ENCODE data around the gene FAM81A.
"Not testable (repeated sequence)": the region's sequence is repeated elsewhere in the genome, so short reads cannot be mapped to it uniquely, and the experiment has no call there.

The FAM81A gene

GRCh38 chr15:59485036-59485435, 47.0 kb downstream of the FAM81A start:
- no peak for DNase-seq (ENCODE audit: low read depth in 2 of 2)

- DNase-seq (ENCODE audit: low read depth in 2 of 2): not testable (repeated sequence)
These were observed 51.5 kb downstream of the FAM81A start for GRCh38 chr15:59489485-59489884.

GRCh38 chr15:59491062-59491461, 53.1 kb downstream of the FAM81A start:
- no peak for DNase-seq (ENCODE audit: low read depth in 2 of 2)

- DNase-seq (ENCODE audit: low read depth in 2 of 2): peak; percentile 29 to 40
These were observed 54.7 kb downstream of the FAM81A start for GRCh38 chr15:59492389-59493377.

- DNase-seq (ENCODE audit: low read depth in 2 of 2): no peak
These were observed 63.6 kb downstream of the FAM81A start for GRCh38 chr15:59501597-59501996.

- no peak for DNase-seq (ENCODE audit: low read depth in 2 of 2)
These were observed 77.2 kb downstream of the FAM81A start for GRCh38 chr15:59515190-59515589.

GRCh38 chr15:59516655-59517461, 78.9 kb downstream of the FAM81A start:
- DNase-seq (ENCODE audit: low read depth in 2 of 2): no peak

GRCh38 chr15:59519329-59519728, 81.3 kb downstream of the FAM81A start:
- no peak for DNase-seq (ENCODE audit: low read depth in 2 of 2)

- no peak for DNase-seq (ENCODE audit: low read depth in 2 of 2)
These were observed 83.5 kb downstream of the FAM81A start for GRCh38 chr15:59521443-59521842.

- DNase-seq (ENCODE audit: low read depth in 2 of 2): no peak
These were observed 85.0 kb downstream of the FAM81A start for GRCh38 chr15:59522988-59523461.

GRCh38 chr15:59523702-59524101, 85.7 kb downstream of the FAM81A start:
- no peak for DNase-seq (ENCODE audit: low read depth in 2 of 2)

- DNase-seq (ENCODE audit: low read depth in 2 of 2): no peak
These were observed 86.3 kb downstream of the FAM81A start for GRCh38 chr15:59524331-59524731.

- not testable (repeated sequence) for DNase-seq (ENCODE audit: low read depth in 2 of 2)
These were observed 88.5 kb downstream of the FAM81A start for GRCh38 chr15:59526466-59526865.

- no peak for DNase-seq (ENCODE audit: low read depth in 2 of 2)
These were observed 90.4 kb downstream of the FAM81A start for GRCh38 chr15:59528429-59528828.

- DNase-seq (ENCODE audit: low read depth in 2 of 2): peak; percentile 65 to 66
These were observed 91.0 kb downstream of the FAM81A start for GRCh38 chr15:59528961-59529402.

GRCh38 chr15:59531066-59531675, 93.2 kb downstream of the FAM81A start:
- DNase-seq (ENCODE audit: low read depth in 2 of 2): no peak

- peak in 1 of 2 experiments; percentile 3 for DNase-seq (ENCODE audit: low read depth in 2 of 2)
These were observed 94.9 kb downstream of the FAM81A start for GRCh38 chr15:59532770-59533379.

GRCh38 chr15:59536553-59536952, 98.6 kb downstream of the FAM81A start:
- DNase-seq (ENCODE audit: low read depth in 2 of 2): no peak

- no peak for DNase-seq (ENCODE audit: low read depth in 2 of 2)
These were observed 99.4 kb downstream of the FAM81A start for GRCh38 chr15:59537403-59537802.

- DNase-seq (ENCODE audit: low read depth in 2 of 2): no peak
These were observed 100.5 kb downstream of the FAM81A start for GRCh38 chr15:59538494-59538893.

GRCh38 chr15:59539799-59540198, 101.8 kb downstream of the FAM81A start:
- no peak for DNase-seq (ENCODE audit: low read depth in 2 of 2)
